Measurements from ENCODE around the gene CACNA2D3.

DNA sequence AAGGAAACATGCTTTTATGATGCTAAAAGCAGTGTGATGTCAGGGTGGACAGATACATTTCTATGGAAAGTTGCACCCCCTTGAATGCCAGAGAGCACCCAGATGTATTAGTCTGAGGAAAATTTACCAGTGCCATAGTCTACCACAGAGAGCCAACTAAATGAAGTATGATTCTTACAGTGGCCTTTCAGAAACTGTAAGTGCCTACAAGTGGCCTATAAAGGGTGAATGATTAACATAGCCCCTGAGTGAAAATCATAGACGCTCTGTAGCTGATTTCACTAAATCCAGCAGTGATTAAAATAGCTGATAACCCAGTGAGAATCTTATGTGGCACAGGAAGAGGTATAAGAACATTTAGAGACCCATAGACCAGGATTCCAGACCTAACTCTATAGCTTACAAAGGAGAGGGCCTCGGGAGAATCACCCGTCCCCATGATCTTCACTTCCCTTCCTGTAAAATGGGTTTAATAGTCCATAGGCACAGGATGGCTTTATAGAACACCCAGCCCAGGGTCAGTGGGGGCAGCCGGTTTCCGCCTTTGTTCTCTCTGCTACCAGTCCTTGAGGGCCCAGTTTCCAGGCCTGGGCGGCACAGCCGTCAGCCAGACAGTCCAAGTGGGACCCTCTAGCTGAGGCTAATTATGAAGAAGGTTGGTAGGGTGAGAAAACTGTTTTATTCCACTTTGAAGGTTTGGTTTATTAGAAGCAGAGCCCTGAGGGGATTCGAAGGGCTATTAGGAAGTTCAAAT, 35.5 kb upstream of the CACNA2D3 start:
- TF ChIP-seq, protein P1, sequence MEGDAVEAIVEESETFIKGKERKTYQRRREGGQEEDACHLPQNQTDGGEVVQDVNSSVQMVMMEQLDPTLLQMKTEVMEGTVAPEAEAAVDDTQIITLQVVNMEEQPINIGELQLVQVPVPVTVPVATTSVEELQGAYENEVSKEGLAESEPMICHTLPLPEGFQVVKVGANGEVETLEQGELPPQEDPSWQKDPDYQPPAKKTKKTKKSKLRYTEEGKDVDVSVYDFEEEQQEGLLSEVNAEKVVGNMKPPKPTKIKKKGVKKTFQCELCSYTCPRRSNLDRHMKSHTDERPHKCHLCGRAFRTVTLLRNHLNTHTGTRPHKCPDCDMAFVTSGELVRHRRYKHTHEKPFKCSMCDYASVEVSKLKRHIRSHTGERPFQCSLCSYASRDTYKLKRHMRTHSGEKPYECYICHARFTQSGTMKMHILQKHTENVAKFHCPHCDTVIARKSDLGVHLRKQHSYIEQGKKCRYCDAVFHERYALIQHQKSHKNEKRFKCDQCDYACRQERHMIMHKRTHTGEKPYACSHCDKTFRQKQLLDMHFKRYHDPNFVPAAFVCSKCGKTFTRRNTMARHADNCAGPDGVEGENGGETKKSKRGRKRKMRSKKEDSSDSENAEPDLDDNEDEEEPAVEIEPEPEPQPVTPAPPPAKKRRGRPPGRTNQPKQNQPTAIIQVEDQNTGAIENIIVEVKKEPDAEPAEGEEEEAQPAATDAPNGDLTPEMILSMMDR (conservative IDR thresholded peaks at IDR 0.05; ENCODE audit: low read depth, low read length) = no peak
- TF ChIP-seq EZH2 (IDR thresholded peaks at IDR 0.05; ENCODE audit: low read length, unreplicated experiment) (no peak), EZH2phosphoT487 (IDR thresholded peaks at IDR 0.05; ENCODE audit: borderline replicate concordance, low read length) (no peak)
